Caco-2 (cell line): Measurements from ENCODE around the gene ADAMTS9. TPM values are rescaled to one million over a fixed set of nuclear protein-coding genes. Genes with fewer than 3 reads are reported as not detected.

Experiments used
- BruUV-seq: library from RNA; stranded (reverse); fragments of 400-500 nt; replicated peaks from 2 replicates; lab custom pipeline; 2021; lab: Mats Ljungman, UMichigan
- CTCF ChIA-PET: fragments of 300-600 bp; sonication (Branson Sonifier 250); formaldehyde crosslinking; loops from one replicate; lab custom pipeline; 2022; ENCODE audit warnings: antibody characterized with exemption; lab: Charles Lee
- POLR2A ChIA-PET: fragments of 300-600 bp; sonication (Branson Sonifier 250); formaldehyde crosslinking; loops from one replicate; lab custom pipeline; 2022; ENCODE audit warnings: antibody characterized with exemption; lab: Charles Lee
- DNase-seq, 2 experiments: peaks; one replicate each; pipeline versions ENCODE4 v3.0.0 to v3.0.0-alpha.2; 2020 to 2022
- H3K27me3 ChIP-seq: replicated peaks from 2 replicates; pipeline ENCODE4 v1.6.0; 2011; ENCODE audit warnings: low read length; ENCODE audit not compliant: control insufficient read depth, insufficient read depth
- H3K36me3 ChIP-seq: 2 replicates; pipeline ENCODE4 v1.5.1; 2011; ENCODE audit warnings: low read length; ENCODE audit not compliant: control insufficient read depth, insufficient read depth
- H3K4me1 ChIP-seq: fragments of 250-450 bp; sonication (Bioruptor Pico); 2 replicates; pipeline ENCODE4 v1.5.1; 2020; ENCODE audit warnings: mild to moderate bottlenecking
- H3K4me3 ChIP-seq: 2 replicates; pipeline ENCODE4 v1.5.1; 2011; ENCODE audit warnings: low read depth, mild to moderate bottlenecking, control low read depth, low read length
- H3K9me3 ChIP-seq: fragments of 250-450 bp; sonication (Bioruptor Pico); 2 replicates; pipeline ENCODE4 v1.5.1; 2020; ENCODE audit warnings: mild to moderate bottlenecking, moderate library complexity
- H3K27ac Mint-ChIP-seq: one replicate; pipeline ENCODE4 v1.8.0; 2022; ENCODE audit warnings: mixed read lengths; ENCODE audit not compliant: unreplicated experiment
- H3K27me3 Mint-ChIP-seq: one replicate; pipeline ENCODE4 v1.8.0; 2022; ENCODE audit warnings: mixed read lengths; ENCODE audit not compliant: insufficient read depth, unreplicated experiment
- H3K36me3 Mint-ChIP-seq: one replicate; pipeline ENCODE4 v1.8.0; 2022; ENCODE audit warnings: mild to moderate bottlenecking, mixed read lengths; ENCODE audit not compliant: insufficient read depth, unreplicated experiment
- H3K4me1 Mint-ChIP-seq: one replicate; pipeline ENCODE4 v1.8.0; 2022; ENCODE audit warnings: low read depth, mixed read lengths; ENCODE audit not compliant: unreplicated experiment
- H3K4me3 Mint-ChIP-seq: one replicate; pipeline ENCODE4 v1.8.0; 2022; ENCODE audit warnings: mild to moderate bottlenecking, moderate library complexity, mixed read lengths; ENCODE audit not compliant: unreplicated experiment
- H3K9me3 Mint-ChIP-seq: one replicate; pipeline ENCODE4 v1.8.0; 2022; ENCODE audit warnings: mixed read lengths; ENCODE audit not compliant: unreplicated experiment
- CTCF ChIP-seq, 2 experiments: fragments of 200-600 bp in 1 of 2; IDR thresholded peaks; 1 replicate in 1 of 2; 2 replicates in 1 of 2; pipeline versions ENCODE4 v1.5.1 to v1.8.0; 2011 to 2022; ENCODE audit warnings: antibody characterized with exemption in 1 of 2, control low read depth in 1 of 2, inconsistent platforms in 1 of 2, low read depth in 1 of 2, low read length in 1 of 2, mild to moderate bottlenecking in 1 of 2, moderate library complexity in 1 of 2; ENCODE audit not compliant: insufficient read depth in 1 of 2, severe bottlenecking in 1 of 2, unreplicated experiment in 1 of 2
- intact Hi-C: fragments of 100-400 bp; cut with micrococcal nuclease; formaldehyde crosslinking; loops from one replicate; pipeline ENCODE4 v1.10.0; 2022; ENCODE audit not compliant: unreplicated experiment
- total RNA-seq: library from RNA; stranded (reverse); gene quantifications from 2 replicates; pipeline ENCODE4 v1.2.3, GENCODE V29; 2022

Gene ADAMTS9
- total RNA-seq, 1 experiment from 2014 or later, result 4.0 TPM

- no peak for DNase-seq
- BruUV-seq, result no TSS peak
- Mint-ChIP-seq H3K4me3 (no peak overlapping the region), H3K36me3 (no peaks in the 10 kb centered on the region), H3K9me3 (no peaks in the 10 kb centered on the region), H3K27me3 (no peaks in the 10 kb centered on the region), H3K4me1 (no peaks in the 10 kb centered on the region), H3K27ac (no peak overlapping the region)
- Histone ChIP-seq H3K27me3 (no peaks in the 10 kb centered on the region), H3K4me3 (no peak overlapping the region), H3K9me3 (no peaks in the 10 kb centered on the region), H3K36me3 (no peaks in the 10 kb centered on the region), H3K4me1 (no peaks in the 10 kb centered on the region)
- CTCF ChIA-PET, result no interaction called here
- POLR2A ChIA-PET, result no interaction called here
- TF ChIP-seq CTCF (IDR thresholded peaks at IDR 0.05; ENCODE audit: insufficient read depth in 1 of 2, low read depth in 1 of 2, low read length in 1 of 2, severe bottlenecking in 1 of 2, unreplicated experiment in 1 of 2), result no peak
- intact Hi-C loops, result no loop called here
Observed at GRCh38 chr3:64563751-64564150, 124.0 kb downstream of the ADAMTS9 start.

GRCh38 chr3:64561868-64562267 is 125.9 kb downstream of the ADAMTS9 start:
- H3K27ac Mint-ChIP-seq, result no peak overlapping the region
- BruUV-seq, result no TSS peak
- Histone ChIP-seq H3K36me3 (no peaks in the 10 kb centered on the region), H3K9me3 (no peaks in the 10 kb centered on the region), H3K27me3 (no peaks in the 10 kb centered on the region), H3K4me3 (no peak overlapping the region), H3K4me1 (no peaks in the 10 kb centered on the region)
- intact Hi-C loops, result no loop called here
- TF ChIP-seq CTCF (IDR thresholded peaks at IDR 0.05; ENCODE audit: insufficient read depth in 1 of 2, low read depth in 1 of 2, low read length in 1 of 2, severe bottlenecking in 1 of 2, unreplicated experiment in 1 of 2), result no peak
- no peak for DNase-seq
- CTCF ChIA-PET, result no interaction called here
- H3K27me3 Mint-ChIP-seq, result no peaks in the 10 kb centered on the region
- H3K4me3 Mint-ChIP-seq, result no peak overlapping the region
- no peaks in the 10 kb centered on the region for H3K9me3 Mint-ChIP-seq
- POLR2A ChIA-PET, result no interaction called here
- H3K36me3 Mint-ChIP-seq, result no peaks in the 10 kb centered on the region
- H3K4me1 Mint-ChIP-seq, result no peaks in the 10 kb centered on the region

- Histone ChIP-seq H3K4me1 (no peaks in the 10 kb centered on the region), H3K9me3 (no peaks in the 10 kb centered on the region), H3K36me3 (no peaks in the 10 kb centered on the region), H3K4me3 (no peak overlapping the region), H3K27me3 (no peaks in the 10 kb centered on the region)
- POLR2A ChIA-PET, result no interaction called here
- Mint-ChIP-seq H3K4me1 (no peaks in the 10 kb centered on the region), H3K4me3 (no peak overlapping the region), H3K36me3 (no peaks in the 10 kb centered on the region), H3K27me3 (no peaks in the 10 kb centered on the region), H3K9me3 (no peaks in the 10 kb centered on the region), H3K27ac (no peak overlapping the region)
- no peak for TF ChIP-seq CTCF (IDR thresholded peaks at IDR 0.05; ENCODE audit: insufficient read depth in 1 of 2, low read depth in 1 of 2, low read length in 1 of 2, severe bottlenecking in 1 of 2, unreplicated experiment in 1 of 2)
- no TSS peak for BruUV-seq
- DNase-seq, result no peak
- intact Hi-C loops, result no loop called here
- CTCF ChIA-PET, result no interaction called here
Observed at GRCh38 chr3:64561325-64561843, 126.4 kb downstream of the ADAMTS9 start.
